NCI-H128 (cell line): ENCODE results near the gene SLC9A9.

Experiments
- DNase-seq: peaks from one replicate; lab custom pipeline; 2025; ENCODE audit not compliant: unreplicated experiment; lab: John Stamatoyannopoulos, UW

Gene SLC9A9

DNA sequence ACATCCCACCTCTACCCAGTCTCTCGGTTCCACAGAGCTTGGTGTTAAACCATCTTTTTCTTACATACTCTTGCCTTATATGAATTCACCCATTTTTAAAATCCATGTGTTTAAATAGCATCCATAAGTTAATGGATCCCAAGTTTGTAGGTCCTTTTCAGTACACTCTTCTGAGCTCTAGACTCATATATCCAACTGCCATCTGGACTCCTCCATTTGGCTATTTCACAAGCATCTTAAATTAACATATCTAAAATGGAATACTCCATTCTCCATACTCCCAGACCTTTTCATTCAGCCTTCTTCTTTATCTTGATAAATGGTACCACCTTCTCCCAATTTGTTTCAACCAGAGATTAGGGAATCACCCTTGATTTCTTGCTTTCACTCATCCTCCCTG, 615.3 kb downstream of the SLC9A9 start:
- no peak for DNase-seq

DNA sequence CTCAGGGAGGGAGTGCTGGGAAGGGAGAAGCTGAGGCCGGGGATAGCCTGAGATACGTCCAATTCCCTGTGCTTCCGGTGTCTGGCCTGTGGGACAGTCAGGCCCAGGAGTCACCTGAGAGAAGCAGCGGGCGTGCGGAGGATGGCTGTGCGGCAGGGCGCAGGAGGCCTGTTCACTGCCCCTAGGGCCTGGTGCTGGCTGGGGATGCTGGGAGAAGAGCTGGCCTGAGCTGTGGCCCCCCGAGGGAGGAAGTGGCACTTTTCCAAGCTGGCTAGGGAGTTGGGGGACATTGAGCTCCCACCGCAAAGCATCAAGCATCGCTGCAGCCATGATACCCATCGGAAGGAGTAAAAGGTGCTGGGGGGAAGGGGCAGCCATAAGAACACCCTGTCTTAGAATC, 619.9 kb downstream of the SLC9A9 start:
- no peak for DNase-seq

GRCh38 chr3:143226678-143227291, 621.5 kb downstream of the SLC9A9 start:
- no peak for DNase-seq

GRCh38 chr3:143224716-143225115, 623.6 kb downstream of the SLC9A9 start:
- no peak for DNase-seq

DNA sequence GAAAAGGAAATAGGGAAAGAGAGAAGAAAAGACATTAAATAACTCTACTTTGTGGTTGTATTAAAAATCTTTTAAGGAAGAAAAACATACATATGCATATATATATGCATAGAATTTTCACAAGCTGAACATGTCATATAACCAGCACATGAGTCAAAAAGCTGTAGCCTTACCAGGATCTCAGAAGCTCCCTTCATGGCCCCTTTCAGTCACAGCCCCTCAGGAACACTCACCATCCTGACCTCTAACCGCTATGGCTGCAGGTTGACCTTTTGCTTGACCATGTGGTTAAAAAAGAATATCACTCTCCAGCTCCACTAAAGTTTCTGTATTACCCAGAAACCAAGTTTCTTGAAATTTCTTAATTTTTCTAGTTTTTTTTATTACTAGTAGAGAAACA, 625.3 kb downstream of the SLC9A9 start:
- no peak for DNase-seq

DNA sequence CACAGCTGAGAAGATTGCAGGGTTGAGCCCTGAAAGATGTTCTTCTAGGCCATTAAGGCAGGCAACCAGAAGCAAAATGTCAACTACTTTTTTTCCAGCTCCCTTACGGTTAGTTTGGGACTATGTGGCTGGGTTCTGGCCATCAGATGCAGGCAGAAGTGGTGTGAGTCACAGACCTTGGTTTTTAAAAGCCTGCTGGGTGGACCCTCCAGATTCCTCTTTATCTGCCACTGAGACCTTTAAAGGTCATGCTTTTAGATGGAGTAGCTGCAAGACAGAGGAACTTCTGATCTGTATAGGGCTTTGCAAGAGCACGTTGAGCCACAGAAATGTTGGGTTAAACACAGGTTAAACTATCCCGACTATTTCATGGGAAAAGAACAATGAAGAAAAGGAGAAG, 625.8 kb downstream of the SLC9A9 start:
- DNase-seq = no peak

DNA sequence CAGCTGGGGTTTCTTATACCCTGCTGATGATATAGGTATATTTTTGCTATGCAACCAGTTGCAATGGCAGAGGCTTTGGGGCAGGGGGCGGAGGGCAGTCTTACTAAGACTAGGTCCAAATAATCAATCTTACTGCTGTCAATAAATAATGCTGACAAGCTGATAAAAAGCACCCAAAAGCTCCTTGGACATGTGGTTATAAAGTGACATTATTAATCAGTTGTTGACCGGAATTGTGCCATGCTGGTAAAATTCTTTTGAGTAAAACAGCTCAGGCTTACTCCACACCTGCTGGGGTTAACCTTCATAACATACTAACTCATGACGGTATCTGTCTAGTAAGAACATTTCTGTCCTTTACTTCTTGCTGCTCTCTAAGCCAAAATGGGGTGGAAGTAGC, 626.8 kb downstream of the SLC9A9 start:
- DNase-seq = no peak

GRCh38 chr3:143220741-143221140, 627.5 kb downstream of the SLC9A9 start:
- no peak for DNase-seq

- DNase-seq = no peak
These were observed 630.0 kb downstream of the SLC9A9 start for GRCh38 chr3:143218166-143218835.

DNA sequence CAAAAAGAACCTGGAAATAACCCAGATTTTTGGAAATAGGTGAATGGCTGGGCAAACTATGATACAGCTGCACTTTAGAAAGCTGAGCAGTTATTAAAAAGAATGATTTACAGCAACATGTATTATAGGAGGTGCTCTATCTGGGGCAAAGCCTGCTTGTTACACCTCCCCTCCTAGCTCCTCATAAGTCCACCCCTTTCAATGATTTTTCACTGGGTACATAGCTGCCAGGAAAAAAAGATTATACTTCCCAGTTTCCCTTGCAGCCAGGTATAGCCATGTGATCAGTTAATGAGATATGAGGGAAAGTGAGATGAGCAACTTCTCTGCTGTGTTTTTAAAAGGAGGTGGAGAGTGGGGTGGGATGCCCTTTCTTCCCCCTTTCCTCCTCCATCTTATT, 631.0 kb downstream of the SLC9A9 start:
- no peak for DNase-seq

GRCh38 chr3:143216709-143217182, 631.5 kb downstream of the SLC9A9 start:
- DNase-seq = no peak
